ENCODE results near the gene CBX6.
"Not testable (repeated sequence)": the region's sequence is repeated elsewhere in the genome, so short reads cannot be mapped to it uniquely, and the experiment has no call there.

Gene CBX6
- total RNA-seq = 119 to 631 (median 257) reads per million in 3 experiments

GRCh38 chr22:38872172-38872830 lies at the start of gene CBX6:
Gene CBX6 (minus strand): TSS chr22:38872216. CDS start chr22:38872190, 26 bp downstream.
- DNase-seq = peak; percentile 92

- DNase-seq = no peak
These were observed 49.8 kb upstream of the CBX6 start for GRCh38 chr22:38921806-38922205.

GRCh38 chr22:38921120-38921519 lies 49.1 kb upstream of the CBX6 start:
- no peak for DNase-seq

- DNase-seq = no peak
These were observed 47.7 kb upstream of the CBX6 start for GRCh38 chr22:38919631-38920190.

GRCh38 chr22:38911434-38911833 lies 39.4 kb upstream of the CBX6 start:
- no peak for DNase-seq

- DNase-seq = no peak
These were observed 35.8 kb upstream of the CBX6 start for GRCh38 chr22:38907767-38908166.

GRCh38 chr22:38906052-38906451 lies 34.0 kb upstream of the CBX6 start:
- DNase-seq = no peak

- not testable (repeated sequence) for DNase-seq
These were observed 32.1 kb upstream of the CBX6 start for GRCh38 chr22:38904052-38904617.

- no peak for DNase-seq
These were observed 29.2 kb upstream of the CBX6 start for GRCh38 chr22:38901111-38901641.

- DNase-seq = peak; percentile 6
These were observed 28.7 kb upstream of the CBX6 start for GRCh38 chr22:38900677-38901076.

GRCh38 chr22:38891256-38891655 lies 19.2 kb upstream of the CBX6 start:
- no peak for DNase-seq

- DNase-seq = no peak
These were observed 18.4 kb upstream of the CBX6 start for GRCh38 chr22:38890377-38890776.

GRCh38 chr22:38886333-38886732 lies 14.3 kb upstream of the CBX6 start:
- DNase-seq = no peak

GRCh38 chr22:38882972-38883622 lies 11.1 kb upstream of the CBX6 start:
- no peak for DNase-seq

- no peak for DNase-seq
These were observed 10.2 kb upstream of the CBX6 start for GRCh38 chr22:38881997-38882879.

- no peak for DNase-seq
These were observed 9.5 kb upstream of the CBX6 start for GRCh38 chr22:38881464-38881871.

GRCh38 chr22:38879961-38880360 lies 7.9 kb upstream of the CBX6 start:
- no peak for DNase-seq

GRCh38 chr22:38879108-38879729 lies 7.2 kb upstream of the CBX6 start:
- no peak for DNase-seq

GRCh38 chr22:38878001-38878400 lies 6.0 kb upstream of the CBX6 start:
- no peak for DNase-seq

- DNase-seq = no peak
These were observed 2.7 kb upstream of the CBX6 start for GRCh38 chr22:38874529-38875222.
